Measurements from ENCODE around the gene PRKCZ.

The PRKCZ gene

DNA sequence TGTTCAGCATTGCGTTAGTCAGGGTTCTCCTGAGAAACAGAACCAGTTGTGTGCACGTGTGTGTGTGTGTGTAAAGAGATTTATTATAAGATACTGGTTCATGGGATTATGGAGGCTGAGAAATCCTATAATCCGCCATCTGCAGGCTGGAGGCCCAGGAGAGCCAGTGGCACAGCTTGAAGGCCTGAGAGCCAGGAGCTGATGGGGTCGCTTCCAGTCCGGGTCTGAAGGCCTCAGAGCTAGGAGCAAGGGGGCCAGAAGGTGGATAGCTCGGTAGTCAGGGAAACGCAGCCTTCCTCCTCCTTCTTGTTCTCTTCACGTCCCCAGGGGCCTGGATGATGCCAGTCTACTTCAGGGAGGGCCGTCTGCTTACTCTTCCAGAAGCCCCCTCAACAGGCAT lies 106.7 kb downstream of the PRKCZ start:
- DNase-seq (ENCODE audit: low read depth in 2 of 2), result no peak

DNA sequence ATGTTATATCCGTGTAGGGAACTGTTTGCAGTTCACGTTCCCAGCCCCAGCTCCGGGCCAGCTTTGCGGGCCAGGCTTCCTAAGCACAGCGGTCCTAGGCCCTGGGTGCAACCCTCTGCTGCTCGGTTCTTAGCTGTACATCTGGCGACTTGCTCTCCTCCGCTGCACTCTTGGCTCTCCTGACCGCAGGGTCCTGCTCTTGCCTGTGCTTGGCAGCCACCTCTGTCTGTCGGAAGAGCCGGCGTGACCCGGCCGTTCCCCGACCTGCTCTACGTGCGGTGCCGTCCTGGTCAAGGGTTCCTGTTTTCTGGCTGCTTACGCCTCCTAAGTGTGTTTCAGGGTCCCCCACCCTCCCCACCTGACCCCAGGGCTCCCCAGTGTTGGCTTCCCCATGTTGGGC lies 107.6 kb downstream of the PRKCZ start:
- DNase-seq (ENCODE audit: low read depth in 2 of 2), result no peak

DNA sequence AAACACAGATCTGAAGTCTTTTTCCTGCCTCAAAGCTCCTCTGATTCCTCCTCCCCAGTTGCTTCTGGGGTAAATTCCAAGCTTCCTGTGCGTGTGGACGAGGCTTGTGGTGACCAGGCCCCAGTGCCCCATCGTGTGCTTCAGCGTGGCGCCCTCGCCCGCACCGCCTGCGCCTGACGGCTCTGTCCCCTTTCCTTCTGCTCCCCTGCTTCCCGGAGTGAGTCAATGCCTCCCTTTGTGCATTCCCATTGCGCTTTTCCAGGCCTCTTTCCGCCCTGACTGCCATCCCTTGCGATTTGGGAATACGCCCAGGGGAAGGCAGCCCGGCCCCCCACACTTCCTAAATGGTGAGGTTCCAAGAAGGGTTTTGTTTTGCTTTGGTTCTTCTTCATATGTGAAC lies 108.1 kb downstream of the PRKCZ start:
- no peak for DNase-seq (ENCODE audit: low read depth in 2 of 2)

DNA sequence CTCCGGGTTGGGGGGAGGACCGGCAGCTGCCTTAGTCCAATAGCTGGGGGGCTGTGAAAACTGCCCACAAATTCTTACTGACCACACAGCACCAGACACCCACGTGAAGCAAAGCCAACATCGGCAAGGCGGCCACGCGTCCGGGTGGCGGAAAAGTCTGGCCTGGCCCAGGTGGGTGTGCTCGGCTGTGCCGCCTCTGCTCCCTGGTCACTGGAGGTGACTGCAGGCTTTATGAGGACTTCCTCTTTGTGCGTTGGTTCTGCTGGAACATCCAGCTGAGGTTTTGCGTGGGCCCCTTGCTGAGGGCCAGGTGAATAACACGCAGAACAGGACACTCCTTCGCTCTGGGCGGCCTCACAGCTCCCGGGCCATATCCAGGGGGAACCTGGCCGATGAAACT lies 108.9 kb downstream of the PRKCZ start:
- DNase-seq (ENCODE audit: low read depth in 2 of 2), result no peak

DNA sequence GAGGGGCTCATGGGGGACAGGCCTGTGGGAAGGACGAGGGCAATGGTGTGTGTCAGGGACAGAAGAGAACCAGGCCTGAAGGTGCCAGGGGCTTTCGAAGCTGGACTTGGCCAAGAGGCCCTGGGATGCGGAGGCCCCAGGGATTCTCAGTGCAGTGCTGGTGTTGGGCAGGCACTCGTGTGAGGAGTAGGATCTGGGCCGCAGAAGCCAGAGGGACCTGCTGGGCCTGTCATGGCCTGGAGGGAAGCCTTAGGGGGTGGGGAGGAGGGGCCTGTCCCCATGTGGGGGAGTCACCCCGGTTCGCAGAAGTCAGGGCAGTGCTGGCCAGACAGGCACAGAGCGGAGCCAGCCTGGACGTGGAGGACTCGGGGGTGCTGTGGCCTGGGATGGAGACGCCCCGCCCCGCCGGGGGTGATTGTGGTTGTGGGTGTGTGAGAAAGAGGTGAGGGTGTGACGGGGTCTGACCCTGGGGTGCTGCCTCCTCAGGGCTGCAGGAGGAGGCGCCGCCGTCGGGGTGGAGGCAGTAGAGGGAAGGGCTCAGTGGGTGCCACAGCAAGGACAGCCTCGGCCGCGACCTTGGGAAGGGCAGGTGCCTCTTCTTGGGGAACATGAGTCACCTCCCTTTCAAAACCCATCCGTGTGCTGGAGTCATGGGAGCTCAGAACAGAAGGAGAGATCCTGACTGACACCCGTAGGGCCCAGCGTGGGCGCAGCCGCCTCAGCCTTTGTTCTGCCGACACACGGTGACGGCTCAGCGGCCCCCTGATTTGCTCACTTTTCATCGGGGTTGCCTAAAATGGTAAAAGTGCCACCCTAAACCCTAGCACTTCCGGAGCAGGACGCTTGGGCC lies 110.5 kb downstream of the PRKCZ start:
- no peak for DNase-seq (ENCODE audit: low read depth in 2 of 2)

DNA sequence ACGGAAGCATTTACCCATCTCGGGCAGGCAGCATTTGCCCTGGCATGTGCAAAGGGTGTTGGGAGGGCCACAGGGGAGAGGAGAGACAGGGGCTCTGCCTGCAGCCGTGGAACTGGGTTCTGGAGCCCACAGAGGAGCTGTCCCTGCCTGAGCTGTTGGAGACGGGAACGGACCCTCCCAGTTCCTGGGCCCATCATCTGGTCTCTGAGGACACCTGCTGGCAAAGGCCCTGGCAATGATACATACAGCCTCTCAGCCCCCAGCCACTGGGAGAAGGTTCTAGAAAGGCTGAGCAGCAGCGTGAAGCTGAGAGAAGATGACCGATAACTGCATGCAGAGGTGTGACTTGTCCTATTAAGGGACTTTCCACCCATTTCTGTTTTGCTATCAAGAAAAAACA lies 113.0 kb downstream of the PRKCZ start:
- DNase-seq (ENCODE audit: low read depth in 2 of 2), result no peak

DNA sequence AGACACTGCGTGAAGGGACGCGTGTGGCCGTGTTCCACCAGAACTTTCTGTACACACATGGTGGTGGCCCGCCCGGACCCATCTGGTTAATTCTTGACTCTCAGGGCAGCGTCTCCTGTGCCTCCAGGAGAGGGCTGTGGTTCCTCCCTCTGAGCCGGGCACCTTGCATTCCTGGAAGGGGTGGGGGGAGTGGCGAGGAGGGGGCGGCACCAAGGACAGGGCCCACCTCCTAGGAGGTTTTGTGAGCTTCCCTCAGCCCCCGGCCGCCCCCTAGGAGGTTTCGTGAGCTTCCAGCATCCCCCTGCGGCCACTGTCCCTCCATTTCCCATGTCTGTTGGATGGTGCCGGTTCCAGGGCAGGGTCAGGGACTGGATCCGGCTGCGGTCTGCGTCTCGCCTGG lies 115.4 kb downstream of the PRKCZ start:
- DNase-seq (ENCODE audit: low read depth in 2 of 2), result no peak

DNA sequence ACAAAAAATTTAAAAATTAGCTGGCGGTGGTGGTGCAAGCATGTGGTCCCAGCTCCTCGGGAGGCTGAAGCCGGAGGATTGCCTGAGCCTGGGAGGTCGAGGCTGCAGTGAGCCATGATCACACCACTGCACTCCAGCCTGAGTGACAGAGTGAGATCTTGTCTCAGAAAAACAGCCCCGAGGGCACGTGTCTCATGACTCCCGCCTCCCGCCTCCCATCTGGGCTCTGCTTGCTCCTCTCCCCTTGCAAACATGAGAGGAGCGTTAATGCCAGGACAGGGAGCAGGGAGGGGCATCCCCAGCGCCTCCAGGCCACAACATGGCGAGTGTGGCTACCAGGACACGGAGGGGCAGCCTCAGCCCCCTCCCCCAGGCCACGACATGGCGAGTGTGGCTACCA lies 116.0 kb downstream of the PRKCZ start:
- no peak for DNase-seq (ENCODE audit: low read depth in 2 of 2)

DNA sequence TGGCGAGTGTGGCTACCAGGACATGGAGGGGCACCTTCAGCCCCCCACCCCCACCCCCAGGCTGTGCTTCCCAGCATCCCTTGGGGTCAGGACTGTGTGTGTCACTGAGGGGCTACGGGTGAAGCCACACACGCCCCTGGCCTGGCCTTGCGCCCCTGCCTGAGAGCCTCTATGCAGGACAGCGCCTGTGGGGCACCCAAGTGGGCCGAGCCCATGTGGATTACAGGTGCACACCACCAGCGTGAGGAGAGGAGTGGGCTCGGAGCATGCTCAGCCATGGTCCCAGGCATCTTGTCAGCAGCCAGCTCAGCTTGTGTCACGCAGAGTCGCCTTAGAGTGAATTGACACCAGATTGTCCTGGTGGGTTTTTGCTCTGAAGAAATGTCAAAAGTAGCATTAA lies 116.5 kb downstream of the PRKCZ start:
- DNase-seq (ENCODE audit: low read depth in 2 of 2), result no peak

DNA sequence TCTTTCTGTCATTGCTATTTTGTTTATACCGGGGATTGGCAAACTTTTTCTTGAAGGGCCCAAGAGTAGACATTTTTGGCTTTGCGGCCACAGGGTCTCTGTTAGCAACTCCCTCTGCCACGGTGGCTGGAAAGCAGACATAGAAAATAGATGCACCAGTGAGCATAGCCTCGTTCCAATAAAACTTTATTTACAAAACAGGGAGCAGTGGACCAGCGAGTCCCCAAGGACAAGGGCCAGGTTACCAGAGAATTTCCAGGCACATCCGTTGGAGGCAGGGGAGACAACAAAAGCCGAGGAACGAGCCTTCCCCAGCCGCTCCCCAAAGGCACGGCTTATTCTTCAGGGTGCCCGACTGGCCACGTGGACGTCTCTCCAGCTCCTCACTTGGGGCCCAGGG lies 117.9 kb downstream of the PRKCZ start:
- no peak for DNase-seq (ENCODE audit: low read depth in 2 of 2)

DNA sequence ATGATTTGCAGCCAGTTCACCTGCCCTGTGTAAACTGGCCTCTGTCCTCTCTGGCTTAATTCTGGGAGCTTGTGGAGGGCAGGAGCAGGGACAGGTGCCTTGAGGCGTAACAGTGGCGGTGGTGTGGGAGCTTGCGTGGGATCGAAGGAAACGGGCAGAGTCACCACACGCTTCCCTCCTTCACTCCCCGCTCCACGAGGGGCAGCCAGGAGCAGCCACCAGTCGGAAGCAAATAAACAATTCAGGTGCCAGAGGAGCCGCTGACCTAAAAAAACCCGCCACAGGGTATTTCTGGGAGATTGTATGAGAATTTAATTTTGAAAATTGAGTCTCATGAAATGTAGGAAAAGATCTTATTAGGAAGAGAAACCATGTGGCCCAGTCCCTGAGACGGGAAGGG lies 118.3 kb downstream of the PRKCZ start:
- no peak for DNase-seq (ENCODE audit: low read depth in 2 of 2)

DNA sequence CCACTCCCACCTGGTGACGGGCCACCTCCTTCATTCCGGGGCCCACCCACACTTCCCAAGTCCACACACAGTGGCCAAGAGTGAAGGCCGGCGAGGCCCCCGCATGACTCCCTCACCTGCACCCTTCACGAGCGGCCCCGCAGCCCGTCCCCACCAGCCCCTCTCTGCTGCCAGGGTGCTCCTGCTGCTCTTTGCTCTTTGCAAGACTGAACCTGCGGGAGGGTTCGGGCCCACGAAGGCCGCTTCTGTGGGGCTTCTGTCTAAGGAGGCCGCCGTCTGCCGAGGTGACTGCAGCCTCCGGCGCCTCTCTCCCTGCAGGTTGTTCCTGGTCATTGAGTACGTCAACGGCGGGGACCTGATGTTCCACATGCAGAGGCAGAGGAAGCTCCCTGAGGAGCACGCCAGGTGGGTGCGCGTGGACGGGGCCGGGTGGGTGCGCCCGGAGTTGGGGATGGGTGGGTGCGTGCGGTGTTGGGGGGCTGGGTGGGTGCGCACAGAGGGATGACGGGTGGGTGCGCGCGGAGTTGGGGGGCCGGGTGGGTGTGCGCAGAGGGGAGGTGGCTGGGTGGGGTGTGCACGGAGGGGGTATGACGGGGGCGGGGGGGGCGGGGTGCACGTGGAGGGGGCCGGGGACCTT lies 119.1 kb downstream of the PRKCZ start:
- no peak for DNase-seq (ENCODE audit: low read depth in 2 of 2)

DNA sequence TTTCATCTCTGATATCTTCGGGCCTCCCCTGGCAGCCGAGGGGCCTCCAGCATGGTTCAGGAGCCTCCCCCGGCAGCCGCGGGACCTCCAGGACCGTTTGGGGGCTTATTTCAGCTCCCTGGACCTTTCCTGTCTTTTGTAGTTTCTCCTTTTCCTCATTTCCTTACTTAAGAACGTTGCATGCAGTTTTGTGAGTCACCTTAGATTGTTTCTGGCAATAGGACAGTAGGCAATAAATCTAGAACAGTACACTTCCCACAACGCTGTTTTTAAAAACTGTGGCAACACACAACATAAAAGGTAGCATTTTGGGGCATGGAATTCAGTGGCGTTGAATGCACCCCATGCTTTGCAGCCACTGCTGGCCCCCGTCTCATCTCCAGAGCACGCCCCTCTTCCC lies 120.0 kb downstream of the PRKCZ start:
- no peak for DNase-seq (ENCODE audit: low read depth in 2 of 2)

DNA sequence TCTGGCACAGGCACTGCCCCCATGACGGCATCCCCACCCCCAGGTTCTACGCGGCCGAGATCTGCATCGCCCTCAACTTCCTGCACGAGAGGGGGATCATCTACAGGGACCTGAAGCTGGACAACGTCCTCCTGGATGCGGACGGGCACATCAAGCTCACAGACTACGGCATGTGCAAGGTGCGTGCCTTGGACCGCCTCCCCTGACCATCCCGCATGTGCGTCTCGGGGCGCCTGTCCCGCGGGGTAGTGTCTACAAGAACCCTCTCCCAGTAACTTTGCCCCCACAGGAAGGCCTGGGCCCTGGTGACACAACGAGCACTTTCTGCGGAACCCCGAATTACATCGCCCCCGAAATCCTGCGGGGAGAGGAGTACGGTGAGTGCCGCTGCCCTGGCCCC lies 121.8 kb downstream of the PRKCZ start:
- DNase-seq (ENCODE audit: low read depth in 2 of 2), result no peak

DNA sequence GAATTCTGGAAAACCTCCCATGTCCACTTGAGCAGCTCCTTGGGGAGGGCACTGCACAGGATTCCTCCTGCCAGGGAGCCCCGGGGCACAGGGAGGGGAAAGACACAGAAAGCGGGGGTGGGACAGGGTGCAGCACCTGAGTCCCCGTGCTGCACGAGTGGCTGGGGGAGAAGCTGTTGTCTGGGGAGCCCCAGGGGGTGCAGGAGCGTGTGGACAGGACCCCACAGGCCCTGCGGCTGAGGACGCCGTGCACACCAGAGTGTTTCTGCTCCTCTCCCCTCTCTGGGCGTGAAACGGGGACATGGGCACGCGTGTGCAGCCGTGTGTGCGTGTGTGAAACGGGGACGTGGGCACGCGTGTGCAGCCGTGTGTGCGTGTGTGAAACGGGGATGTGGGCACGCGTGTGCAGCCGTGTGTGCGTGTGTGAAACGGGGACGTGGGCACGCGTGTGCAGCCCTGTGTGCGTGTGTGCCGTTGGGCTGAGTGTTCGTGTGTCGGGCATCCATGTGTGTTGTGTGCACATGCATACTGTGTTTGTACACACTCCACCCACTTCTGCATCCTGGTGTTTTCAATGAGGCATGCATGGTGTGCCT lies 122.4 kb downstream of the PRKCZ start:
- DNase-seq (ENCODE audit: low read depth in 2 of 2), result no peak

DNA sequence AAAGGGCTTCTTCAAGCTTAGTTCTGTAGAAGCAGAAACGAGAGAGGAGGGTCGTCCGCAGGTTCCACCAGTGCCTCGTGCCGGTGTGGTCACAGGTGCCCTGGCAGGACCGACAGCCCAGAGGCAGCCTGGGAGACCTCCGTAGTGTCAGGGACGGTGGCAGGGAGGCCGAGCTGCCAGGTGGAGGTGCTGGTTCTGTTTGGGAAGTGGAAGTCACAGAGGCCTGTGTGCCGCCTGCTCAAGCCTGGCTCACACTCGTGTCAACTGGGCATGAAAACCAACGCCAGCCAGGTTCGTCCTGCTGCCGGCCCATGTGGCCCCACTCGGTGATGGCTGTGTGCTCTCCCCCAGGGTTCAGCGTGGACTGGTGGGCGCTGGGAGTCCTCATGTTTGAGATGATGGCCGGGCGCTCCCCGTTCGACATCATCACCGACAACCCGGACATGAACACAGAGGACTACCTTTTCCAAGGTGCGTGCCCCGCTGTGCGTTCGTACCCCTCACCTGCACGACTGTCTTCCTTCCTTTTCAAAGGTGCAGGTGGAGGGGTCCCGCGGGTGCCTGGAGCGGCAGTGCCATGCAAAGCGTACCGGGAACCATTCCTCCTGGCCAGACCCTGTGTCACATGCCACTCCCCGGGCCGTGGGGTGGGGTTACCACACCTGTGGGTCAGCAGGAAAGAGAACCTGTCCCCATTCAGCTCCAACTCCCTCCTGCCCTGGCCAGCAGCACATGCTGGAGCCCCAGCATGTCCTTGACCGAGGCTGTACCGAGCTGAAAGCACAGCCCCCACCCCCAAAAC lies 123.5 kb downstream of the PRKCZ start:
- no peak for DNase-seq (ENCODE audit: low read depth in 2 of 2)

DNA sequence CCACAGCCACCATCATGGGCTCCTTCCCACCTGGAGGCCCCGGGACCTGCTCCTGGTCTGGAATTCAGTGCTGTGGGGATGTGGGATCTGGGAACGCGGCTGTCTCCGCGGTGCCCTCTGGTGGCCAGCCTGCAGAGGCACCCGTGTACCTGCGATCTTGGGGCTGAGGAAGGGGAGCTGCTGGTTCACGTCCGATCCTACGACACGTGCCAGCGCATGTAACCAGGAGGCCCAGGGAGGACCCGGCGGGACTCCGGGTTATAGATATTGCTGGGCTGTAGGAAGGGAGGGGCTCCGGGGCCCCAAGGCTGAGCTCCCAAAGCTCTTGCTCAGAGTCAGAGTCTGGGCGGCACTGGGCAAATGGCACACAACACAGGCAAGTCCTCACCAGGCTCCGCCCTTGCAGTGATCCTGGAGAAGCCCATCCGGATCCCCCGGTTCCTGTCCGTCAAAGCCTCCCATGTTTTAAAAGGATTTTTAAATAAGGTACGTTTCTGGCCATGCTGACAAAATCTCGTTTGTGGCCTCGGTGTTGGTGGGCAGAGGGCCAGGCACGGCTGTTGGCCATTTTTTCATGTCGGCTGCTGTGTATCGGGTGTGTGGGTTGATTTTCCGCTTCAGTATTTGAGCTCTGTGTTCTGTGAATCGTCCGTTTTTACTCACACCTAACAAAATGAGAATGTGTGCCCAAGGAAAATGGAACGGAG lies 124.3 kb downstream of the PRKCZ start:
- peak in 1 of 2 donors; percentile 28 for DNase-seq (ENCODE audit: low read depth in 2 of 2)

DNA sequence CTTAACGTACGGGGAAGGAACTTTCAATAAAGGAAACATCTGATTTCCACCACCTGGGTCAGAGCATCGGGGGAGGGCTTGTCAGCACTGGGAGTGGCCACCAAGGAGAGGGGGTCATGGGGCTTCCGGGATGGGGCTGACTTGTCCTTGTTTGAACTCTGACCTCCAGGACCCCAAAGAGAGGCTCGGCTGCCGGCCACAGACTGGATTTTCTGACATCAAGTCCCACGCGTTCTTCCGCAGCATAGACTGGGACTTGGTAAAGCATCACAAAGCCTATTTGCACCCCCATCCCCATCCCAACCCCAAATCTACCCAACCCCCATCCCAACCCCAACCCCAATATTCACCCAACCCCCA lies 124.8 kb downstream of the PRKCZ start:
- DNase-seq (ENCODE audit: low read depth in 2 of 2), result no peak

DNA sequence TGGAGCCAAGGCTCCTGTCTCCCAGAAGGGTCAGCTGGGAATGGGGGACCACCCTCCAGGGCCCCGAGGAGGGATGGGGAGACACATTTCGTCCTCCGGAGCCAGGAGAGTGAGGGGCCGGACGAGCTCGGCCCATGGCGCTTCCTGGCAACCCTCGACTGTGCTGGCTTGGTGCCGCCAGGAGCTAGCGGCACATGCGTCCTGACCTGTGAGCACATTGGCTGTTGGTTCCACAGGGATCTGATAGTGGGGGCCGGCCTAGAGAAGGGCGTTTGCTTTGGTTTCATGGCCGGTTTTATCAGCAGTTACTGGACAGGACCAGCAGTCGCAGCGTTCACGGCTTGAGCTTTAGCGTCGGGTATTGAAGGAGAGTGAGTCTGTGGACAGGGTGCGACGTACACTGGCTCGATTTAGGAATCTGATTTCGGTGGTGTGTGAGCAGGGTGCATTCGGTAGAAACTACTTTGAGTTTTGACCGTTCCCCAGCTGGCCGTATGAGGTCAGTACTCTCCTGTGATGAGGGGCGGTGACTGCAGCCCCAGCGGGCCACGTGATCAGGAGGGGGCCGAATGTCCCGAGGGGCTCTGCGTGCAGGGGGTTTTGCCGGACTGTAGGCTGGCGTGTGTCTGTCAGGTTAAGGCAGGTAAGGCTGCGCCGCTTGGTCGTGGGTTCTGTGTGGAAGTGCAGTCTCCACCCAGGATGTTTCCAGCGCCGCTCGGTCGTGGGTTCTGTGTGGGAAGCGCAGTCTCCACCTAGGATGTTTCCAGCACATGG lies 125.7 kb downstream of the PRKCZ start:
- no peak for DNase-seq (ENCODE audit: low read depth in 2 of 2)

DNA sequence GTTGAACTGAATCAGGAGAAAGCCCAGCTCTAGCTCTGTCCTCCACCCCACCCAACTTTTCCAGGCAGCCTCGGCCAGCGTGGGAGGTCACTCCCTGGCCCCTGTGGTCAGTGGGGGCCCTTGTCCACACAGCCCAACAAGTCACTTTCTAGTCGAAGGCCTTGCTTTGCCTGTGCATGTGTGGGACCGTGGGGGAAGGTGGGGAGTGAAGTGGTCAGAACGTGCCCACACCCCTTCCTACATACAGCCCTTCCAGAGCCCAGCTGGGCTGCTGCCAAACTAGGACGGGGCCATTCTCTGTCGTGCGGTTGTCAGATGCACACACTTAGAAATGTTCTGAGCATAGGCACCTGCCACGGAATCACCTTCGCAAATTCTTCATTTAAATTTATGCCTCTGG lies 126.4 kb downstream of the PRKCZ start:
- no peak for DNase-seq (ENCODE audit: low read depth in 2 of 2)

DNA sequence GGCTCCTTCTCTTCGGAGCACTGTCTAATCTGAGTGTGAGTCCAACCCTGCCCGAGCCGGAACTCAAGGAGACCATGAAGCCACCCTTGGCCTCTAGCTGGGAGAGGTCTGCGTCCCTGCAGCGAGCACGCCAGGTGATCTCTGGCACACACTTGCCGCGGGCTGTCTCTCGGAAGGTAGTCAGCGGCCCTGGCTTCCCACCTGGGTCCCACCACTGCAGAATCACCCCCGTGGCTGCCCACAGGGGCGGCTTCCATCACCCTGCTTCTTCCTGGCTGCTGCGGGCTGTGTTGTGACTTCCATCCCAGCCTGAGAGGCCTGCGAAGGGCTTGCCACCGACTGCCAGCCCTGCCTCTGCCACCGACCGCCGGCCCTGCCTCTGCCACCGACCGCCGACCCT lies 127.3 kb downstream of the PRKCZ start:
- DNase-seq (ENCODE audit: low read depth in 2 of 2), result no peak

Data from stimulated activated CD8-positive, alpha-beta memory T cell treated with anti-CD3 and anti-CD28 coated beads, Interleukin-2, amount 100 ng/mL, for 48 hours (primary cell).